ENCODE measurements around the gene UBE3D. TPM values are rescaled to one million over a fixed set of nuclear protein-coding genes. Genes with fewer than 3 reads are reported as not detected.
"Not testable (repeated sequence)": the region's sequence is repeated elsewhere in the genome, so short reads cannot be mapped to it uniquely, and the experiment has no call there.

UBE3D gene
- total RNA-seq, 2 experiments from 2014 or later: 3.8 to 4.8 TPM

- CTCF ChIA-PET: interaction anchor here (0.7 kb wide), 1 partner anchor 155 kb away, joined by 5 read pairs; the partner anchor contains the start of gene UBE3D
- no peak for DNase-seq
- no peaks in the 10 kb centered on the region for H3K27me3 Mint-ChIP-seq
These were observed 154.8 kb downstream of the UBE3D start for GRCh38 chr6:82910820-82911219.

GRCh38 chr6:82910395-82910794 lies 155.2 kb downstream of the UBE3D start:
- Mint-ChIP-seq H3K4me1 (no peaks in the 10 kb centered on the region), H3K27ac (no peak overlapping the region), H3K4me3 (no peak overlapping the region), H3K36me3 (ENCODE audit: low read depth) (no peaks in the 10 kb centered on the region), H3K9me3 (no peaks in the 10 kb centered on the region), H3K27me3 (no peaks in the 10 kb centered on the region)
- POLR2A ChIA-PET: no interaction called here
- no peak for DNase-seq
- CTCF ChIA-PET: no interaction called here

More at GRCh38 chr6:82910820-82911219, 154.8 kb downstream of the UBE3D start:
- H3K4me1 Mint-ChIP-seq: no peaks in the 10 kb centered on the region
- H3K27ac Mint-ChIP-seq: no peak overlapping the region
- POLR2A ChIA-PET: no interaction called here
- H3K4me3 Mint-ChIP-seq: no peak overlapping the region
- H3K36me3 Mint-ChIP-seq (ENCODE audit: low read depth): no peaks in the 10 kb centered on the region
- no peaks in the 10 kb centered on the region for H3K9me3 Mint-ChIP-seq

GRCh38 chr6:82909551-82909950 lies 156.1 kb downstream of the UBE3D start:
- no peak overlapping the region for H3K4me3 Mint-ChIP-seq
- CTCF ChIA-PET: no interaction called here
- DNase-seq: no peak
- H3K36me3 Mint-ChIP-seq (ENCODE audit: low read depth): no peaks in the 10 kb centered on the region
- no peaks in the 10 kb centered on the region for H3K27me3 Mint-ChIP-seq
- H3K27ac Mint-ChIP-seq: no peak overlapping the region
- POLR2A ChIA-PET: no interaction called here
- no peaks in the 10 kb centered on the region for H3K9me3 Mint-ChIP-seq
- no peaks in the 10 kb centered on the region for H3K4me1 Mint-ChIP-seq

- no peaks in the 10 kb centered on the region for H3K27me3 Mint-ChIP-seq
- H3K27ac Mint-ChIP-seq: no peak overlapping the region
- H3K36me3 Mint-ChIP-seq (ENCODE audit: low read depth): no peaks in the 10 kb centered on the region
- H3K4me3 Mint-ChIP-seq: no peak overlapping the region
- no peaks in the 10 kb centered on the region for H3K9me3 Mint-ChIP-seq
- POLR2A ChIA-PET: no interaction called here
- CTCF ChIA-PET: no interaction called here
- H3K4me1 Mint-ChIP-seq: no peaks in the 10 kb centered on the region
- DNase-seq: no peak
These were observed 157.0 kb downstream of the UBE3D start for GRCh38 chr6:82908661-82909060.

GRCh38 chr6:82906951-82907350 lies 158.7 kb downstream of the UBE3D start:
- ChIA-PET CTCF (no interaction called here), POLR2A (no interaction called here)
- H3K27ac Mint-ChIP-seq: no peak overlapping the region

GRCh38 chr6:82906489-82906888 lies 159.2 kb downstream of the UBE3D start:
- Mint-ChIP-seq H3K4me3 (no peak overlapping the region), H3K4me1 (no peaks in the 10 kb centered on the region), H3K36me3 (ENCODE audit: low read depth) (no peaks in the 10 kb centered on the region), H3K27me3 (no peaks in the 10 kb centered on the region), H3K9me3 (no peaks in the 10 kb centered on the region), H3K27ac (no peak overlapping the region)
- ChIA-PET POLR2A (no interaction called here), CTCF (no interaction called here)
- DNase-seq: no peak

More at GRCh38 chr6:82906951-82907350, 158.7 kb downstream of the UBE3D start:
- Mint-ChIP-seq H3K9me3 (no peaks in the 10 kb centered on the region), H3K4me3 (no peak overlapping the region), H3K27me3 (no peaks in the 10 kb centered on the region), H3K36me3 (ENCODE audit: low read depth) (no peaks in the 10 kb centered on the region), H3K4me1 (no peaks in the 10 kb centered on the region)
- no peak for DNase-seq

- H3K4me3 Mint-ChIP-seq: no peak overlapping the region
- no peaks in the 10 kb centered on the region for H3K9me3 Mint-ChIP-seq
- ChIA-PET CTCF (no interaction called here), POLR2A (no interaction called here)
- no peaks in the 10 kb centered on the region for H3K36me3 Mint-ChIP-seq (ENCODE audit: low read depth)
- H3K27ac Mint-ChIP-seq: no peak overlapping the region
- H3K27me3 Mint-ChIP-seq: no peaks in the 10 kb centered on the region
- no peaks in the 10 kb centered on the region for H3K4me1 Mint-ChIP-seq
- DNase-seq: no peak
These were observed 160.8 kb downstream of the UBE3D start for GRCh38 chr6:82904860-82905259.

- DNase-seq: no peak
- H3K27me3 Mint-ChIP-seq: no peaks in the 10 kb centered on the region
- H3K4me3 Mint-ChIP-seq: no peak overlapping the region
- H3K27ac Mint-ChIP-seq: no peak overlapping the region
- H3K4me1 Mint-ChIP-seq: no peaks in the 10 kb centered on the region
- H3K36me3 Mint-ChIP-seq (ENCODE audit: low read depth): no peaks in the 10 kb centered on the region
- POLR2A ChIA-PET: no interaction called here
- CTCF ChIA-PET: no interaction called here
- no peaks in the 10 kb centered on the region for H3K9me3 Mint-ChIP-seq
These were observed 161.4 kb downstream of the UBE3D start for GRCh38 chr6:82904257-82904656.

- no peak for DNase-seq
- POLR2A ChIA-PET: no interaction called here
- Mint-ChIP-seq H3K4me3 (no peak overlapping the region), H3K27me3 (no peaks in the 10 kb centered on the region), H3K9me3 (no peaks in the 10 kb centered on the region), H3K27ac (no peak overlapping the region), H3K4me1 (no peaks in the 10 kb centered on the region), H3K36me3 (ENCODE audit: low read depth) (no peaks in the 10 kb centered on the region)
- CTCF ChIA-PET: no interaction called here
These were observed 163.4 kb downstream of the UBE3D start for GRCh38 chr6:82902290-82902689.

- ChIA-PET POLR2A (no interaction called here), CTCF (no interaction called here)
- Mint-ChIP-seq H3K9me3 (no peaks in the 10 kb centered on the region), H3K4me3 (no peak overlapping the region), H3K36me3 (ENCODE audit: low read depth) (no peaks in the 10 kb centered on the region), H3K27ac (no peak overlapping the region), H3K27me3 (no peaks in the 10 kb centered on the region), H3K4me1 (no peaks in the 10 kb centered on the region)
- no peak for DNase-seq
These were observed 170.9 kb downstream of the UBE3D start for GRCh38 chr6:82894653-82895259.

GRCh38 chr6:82893889-82894652 lies 171.6 kb downstream of the UBE3D start:
- no peak overlapping the region for H3K27ac Mint-ChIP-seq
- H3K4me1 Mint-ChIP-seq: no peaks in the 10 kb centered on the region
- no peaks in the 10 kb centered on the region for H3K27me3 Mint-ChIP-seq
- ChIA-PET CTCF (no interaction called here), POLR2A (no interaction called here)
- no peaks in the 10 kb centered on the region for H3K9me3 Mint-ChIP-seq
- H3K4me3 Mint-ChIP-seq: no peak overlapping the region
- H3K36me3 Mint-ChIP-seq (ENCODE audit: low read depth): no peaks in the 10 kb centered on the region
- no peak for DNase-seq

- H3K9me3 Mint-ChIP-seq; H3K36me3 Mint-ChIP-seq (ENCODE audit: low read depth); DNase-seq; H3K4me3 Mint-ChIP-seq; POLR2A ChIA-PET; CTCF ChIA-PET; H3K4me1 Mint-ChIP-seq; H3K27me3 Mint-ChIP-seq; H3K27ac Mint-ChIP-seq: not testable (repeated sequence)
These were observed 174.1 kb downstream of the UBE3D start for GRCh38 chr6:82891503-82891902.

- CTCF ChIA-PET: no interaction called here
- no peaks in the 10 kb centered on the region for H3K36me3 Mint-ChIP-seq (ENCODE audit: low read depth)
These were observed 174.6 kb downstream of the UBE3D start for GRCh38 chr6:82891076-82891475.

GRCh38 chr6:82890240-82890639 lies 175.4 kb downstream of the UBE3D start:
- no peak for DNase-seq
- no peaks in the 10 kb centered on the region for H3K36me3 Mint-ChIP-seq (ENCODE audit: low read depth)
- H3K4me3 Mint-ChIP-seq: no peak overlapping the region
- H3K9me3 Mint-ChIP-seq: no peaks in the 10 kb centered on the region
- ChIA-PET POLR2A (no interaction called here), CTCF (no interaction called here)
- H3K27ac Mint-ChIP-seq: no peak overlapping the region
- H3K27me3 Mint-ChIP-seq: no peaks in the 10 kb centered on the region
- no peaks in the 10 kb centered on the region for H3K4me1 Mint-ChIP-seq

More at GRCh38 chr6:82891076-82891475, 174.6 kb downstream of the UBE3D start:
- Mint-ChIP-seq H3K4me1 (no peaks in the 10 kb centered on the region), H3K9me3 (no peaks in the 10 kb centered on the region), H3K27ac (no peak overlapping the region), H3K27me3 (no peaks in the 10 kb centered on the region), H3K4me3 (no peak overlapping the region)
- no peak for DNase-seq
- POLR2A ChIA-PET: no interaction called here
